Esophagus muscularis mucosa (tissue), 3 donors: ENCODE measurements around the gene BLNK.

Experiments
- CTCF ChIP-seq, 3 experiments: fragments of 200-600 bp in 2 of 3; fragments of 450-650 bp in 1 of 3; sonication (generic) in 2 of 3; IDR thresholded peaks; one replicate each; pipeline ENCODE4 v1.5.1; 2017 to 2019; ENCODE audit warnings: antibody characterized with exemption in 3 of 3, mild to moderate bottlenecking in 2 of 3, moderate library complexity in 1 of 3
- POLR2A ChIP-seq: fragments of 450-650 bp; IDR thresholded peaks from one replicate; pipeline ENCODE4 v1.6.1; 2017; ENCODE audit warnings: antibody characterized with exemption, moderate library complexity, mild to moderate bottlenecking, low read depth
- POLR2AphosphoS5 ChIP-seq, 2 donors: sonication (generic); formaldehyde crosslinking; IDR thresholded peaks; one replicate each; pipeline ENCODE4 v1.6.1; 2017; ENCODE audit warnings: antibody characterized with exemption in 2 of 2

- no peak for TF ChIP-seq CTCF (IDR thresholded peaks at IDR 0.05)
- no peak for TF ChIP-seq POLR2A
- TF ChIP-seq POLR2AphosphoS5 (IDR thresholded peaks at IDR 0.05), result no peak
These were observed 37.4 kb downstream of the BLNK start for GRCh38 chr10:96233959-96234358.
